ENCODE measurements around the gene C2CD4D.
A peak's percentile ranks its signal among the peaks of the same experiment; 100 is the strongest.

The C2CD4D gene

GRCh38 chr1:151839082-151839412 is 573 bp downstream of the C2CD4D start:
- TF ChIP-seq CTCF (conservative IDR thresholded peaks at IDR 0.05; ENCODE audit: low read depth, low read length), result no peak
- DNase-seq (ENCODE audit: low read depth), result no peak
- peak overlapping the region; percentile 2 for H3K4me3 ChIP-seq (ENCODE audit: low read depth, low read length)

- DNase-seq (ENCODE audit: low read depth), result no peak
- H3K4me3 ChIP-seq (ENCODE audit: low read depth, low read length), result peak overlapping the region; percentile 30
- no peak for TF ChIP-seq CTCF (conservative IDR thresholded peaks at IDR 0.05; ENCODE audit: low read depth, low read length)
These were observed 1.2 kb downstream of the C2CD4D start for GRCh38 chr1:151838222-151839081.

- no peak for TF ChIP-seq CTCF (conservative IDR thresholded peaks at IDR 0.05; ENCODE audit: low read depth, low read length)
- H3K4me3 ChIP-seq (ENCODE audit: low read depth, low read length), result no peak overlapping the region
- DNase-seq (ENCODE audit: low read depth), result no peak
These were observed 1.8 kb downstream of the C2CD4D start for GRCh38 chr1:151837884-151838221.

GRCh38 chr1:151837197-151837596 is 2.4 kb downstream of the C2CD4D start:
- H3K4me3 ChIP-seq (ENCODE audit: low read depth, low read length), result no peak overlapping the region
- no peak for TF ChIP-seq CTCF (conservative IDR thresholded peaks at IDR 0.05; ENCODE audit: low read depth, low read length)
- no peak for DNase-seq (ENCODE audit: low read depth)

- no peak for DNase-seq (ENCODE audit: low read depth)
- TF ChIP-seq CTCF (conservative IDR thresholded peaks at IDR 0.05; ENCODE audit: low read depth, low read length), result no peak
- H3K4me3 ChIP-seq (ENCODE audit: low read depth, low read length), result no peak overlapping the region
These were observed 4.0 kb downstream of the C2CD4D start for GRCh38 chr1:151835596-151835995.

GRCh38 chr1:151834239-151834638 is 5.4 kb downstream of the C2CD4D start:
- no peak for TF ChIP-seq CTCF (conservative IDR thresholded peaks at IDR 0.05; ENCODE audit: low read depth, low read length)
- H3K4me3 ChIP-seq (ENCODE audit: low read depth, low read length), result no peak overlapping the region
- no peak for DNase-seq (ENCODE audit: low read depth)

All from choroid plexus epithelial cell (primary cell).